Occipital lobe (tissue), 2 donors: ENCODE data around the gene DNAJB2. TPM values are rescaled to one million over a fixed set of nuclear protein-coding genes. Genes with fewer than 3 reads are reported as not detected.
"Not testable (repeated sequence)": the region's sequence is repeated elsewhere in the genome, so short reads cannot be mapped to it uniquely, and the experiment has no call there.

ENCODE experiments used
- DNase-seq: peaks from one replicate; lab custom pipeline; 2025; lab: John Stamatoyannopoulos, UW
- total RNA-seq: library from RNA; depleted of rRNA; stranded (reverse); fragments of >200 nt; gene quantifications from one replicate; pipeline ENCODE4 v1.2.3, GENCODE V29; 2014

DNAJB2 gene
- total RNA-seq, 1 donor from 2014 or later: 73.2 TPM

DNA sequence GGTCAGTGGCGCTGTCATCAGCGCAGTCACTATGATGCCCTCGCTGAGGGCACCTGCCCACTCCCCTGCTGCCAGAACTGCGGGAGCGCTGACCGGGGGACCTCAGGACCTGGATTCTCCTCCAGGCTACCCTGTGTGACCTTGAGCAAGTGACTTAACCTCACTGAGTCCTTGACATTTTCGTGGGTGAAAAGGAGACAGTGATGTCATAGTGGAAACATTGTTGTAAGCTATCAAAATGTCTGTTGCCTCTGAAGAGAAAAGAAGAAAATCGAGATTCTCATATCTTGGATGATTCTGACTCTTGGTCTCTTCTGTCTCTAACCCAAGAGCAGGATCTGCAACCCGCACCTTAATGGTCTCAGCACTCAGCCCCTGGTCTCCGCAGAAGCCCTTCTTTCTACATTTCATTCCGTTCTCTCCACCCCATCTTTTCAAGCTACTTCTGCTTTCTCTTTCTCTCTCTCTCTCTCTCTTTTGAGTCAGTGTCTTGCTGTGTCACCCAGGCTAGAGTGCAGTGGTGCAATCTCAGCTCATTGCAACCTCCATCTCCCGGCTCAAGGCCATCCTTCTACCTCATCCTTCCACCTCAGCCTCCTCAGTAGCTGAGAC, 24.5 kb upstream of the DNAJB2 start:
- DNase-seq: no peak

DNA sequence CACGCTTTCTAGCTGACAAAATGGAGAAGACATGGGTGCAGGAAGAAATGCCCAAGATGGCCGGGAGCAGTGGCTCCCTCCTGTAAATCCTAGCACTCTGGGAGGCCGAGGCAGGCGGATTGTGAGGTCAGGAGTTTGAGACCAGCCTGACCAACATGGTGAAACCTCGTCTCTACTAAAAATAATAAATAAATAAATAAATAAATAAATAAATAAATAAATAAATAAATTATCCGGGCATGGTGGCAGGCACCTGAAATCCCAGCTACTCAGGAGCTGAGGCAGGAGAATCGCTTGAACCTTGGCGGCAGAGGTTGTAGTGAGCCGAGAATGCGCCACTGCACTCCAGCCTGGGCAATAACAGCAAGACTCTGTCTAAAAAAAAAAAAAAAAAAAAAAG, 20.2 kb upstream of the DNAJB2 start:
- DNase-seq: not testable (repeated sequence)

DNA sequence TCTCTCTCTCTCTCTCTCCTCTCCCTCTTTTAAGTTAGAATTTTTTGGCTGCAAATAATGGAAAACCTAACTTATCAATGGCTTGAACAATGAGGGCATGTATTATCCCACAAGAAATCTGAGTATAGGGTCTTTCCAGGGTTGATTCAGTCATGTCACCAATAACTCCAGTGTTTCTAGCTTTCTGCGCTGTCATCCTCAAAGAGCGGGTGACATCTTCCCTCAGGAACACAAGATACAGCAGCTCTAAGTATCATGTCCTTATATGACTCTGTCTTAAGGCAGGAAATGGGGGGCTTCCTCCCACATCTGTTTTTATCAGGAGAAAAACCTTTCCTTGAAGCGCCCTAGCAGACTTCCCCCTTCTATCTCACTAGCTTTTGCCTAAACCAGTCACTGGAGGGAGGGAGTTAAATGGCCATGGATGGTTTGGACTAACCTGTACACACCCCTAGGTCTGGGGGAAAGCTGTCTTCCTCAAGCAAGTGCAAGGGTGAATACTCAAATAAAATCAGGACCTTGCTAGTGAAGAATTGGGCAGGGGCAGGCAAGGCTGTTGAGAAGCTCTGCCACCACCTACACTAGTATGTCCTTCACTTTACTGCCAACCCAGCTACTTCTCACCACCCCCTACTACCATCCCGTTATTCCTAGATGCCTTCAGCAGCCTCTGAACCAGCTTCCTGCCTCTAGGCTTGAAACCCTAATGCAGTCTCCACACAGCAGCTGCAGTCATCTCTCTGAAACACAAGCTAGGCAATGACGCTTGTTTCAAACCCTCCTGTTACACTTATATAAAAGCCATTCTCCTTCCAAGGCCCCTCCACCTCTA, 17.9 kb upstream of the DNAJB2 start:
- no peak for DNase-seq

DNA sequence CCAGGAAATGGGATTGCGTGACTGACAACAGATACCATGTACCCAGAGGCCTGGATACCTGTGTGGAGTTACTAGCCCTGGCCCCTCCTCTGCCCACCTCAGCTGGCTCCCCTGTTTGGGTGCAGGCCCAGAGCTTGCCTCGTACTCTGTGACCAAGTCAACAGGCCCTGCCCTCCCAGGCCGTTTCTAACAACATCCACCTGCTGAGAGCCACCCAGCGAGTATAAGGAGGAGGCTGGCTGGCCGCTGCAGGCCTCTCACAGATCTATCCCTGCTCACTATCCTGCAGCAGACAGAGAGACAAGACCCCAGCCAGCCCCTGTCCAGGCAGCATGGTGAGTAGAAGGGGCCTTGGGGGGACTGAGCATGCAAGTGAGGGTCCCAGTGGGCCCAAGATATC, 12.9 kb upstream of the DNAJB2 start:
- DNase-seq: no peak

DNA sequence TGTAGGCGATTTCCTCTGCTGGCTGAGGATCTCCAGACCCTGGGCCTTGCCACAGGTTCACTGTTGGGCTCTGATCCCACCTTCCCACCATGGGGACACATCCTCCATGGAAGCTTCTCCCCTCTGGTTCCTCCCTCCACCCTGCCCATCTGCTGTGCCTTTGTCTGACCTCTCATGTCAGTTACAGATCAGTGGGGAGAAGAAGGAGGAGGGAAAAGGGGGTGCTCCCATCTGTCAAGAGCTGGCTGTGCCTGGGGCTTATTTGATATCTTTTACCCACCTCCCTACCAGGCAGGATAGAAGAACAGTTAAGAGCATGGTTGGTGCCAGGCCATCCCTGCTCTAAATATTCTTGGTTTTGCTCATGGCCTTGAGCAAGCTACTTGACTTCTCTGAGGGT, 12.3 kb upstream of the DNAJB2 start:
- no peak for DNase-seq

GRCh38 chr2:219268294-219268693, 10.9 kb upstream of the DNAJB2 start:
- DNase-seq: no peak

DNA sequence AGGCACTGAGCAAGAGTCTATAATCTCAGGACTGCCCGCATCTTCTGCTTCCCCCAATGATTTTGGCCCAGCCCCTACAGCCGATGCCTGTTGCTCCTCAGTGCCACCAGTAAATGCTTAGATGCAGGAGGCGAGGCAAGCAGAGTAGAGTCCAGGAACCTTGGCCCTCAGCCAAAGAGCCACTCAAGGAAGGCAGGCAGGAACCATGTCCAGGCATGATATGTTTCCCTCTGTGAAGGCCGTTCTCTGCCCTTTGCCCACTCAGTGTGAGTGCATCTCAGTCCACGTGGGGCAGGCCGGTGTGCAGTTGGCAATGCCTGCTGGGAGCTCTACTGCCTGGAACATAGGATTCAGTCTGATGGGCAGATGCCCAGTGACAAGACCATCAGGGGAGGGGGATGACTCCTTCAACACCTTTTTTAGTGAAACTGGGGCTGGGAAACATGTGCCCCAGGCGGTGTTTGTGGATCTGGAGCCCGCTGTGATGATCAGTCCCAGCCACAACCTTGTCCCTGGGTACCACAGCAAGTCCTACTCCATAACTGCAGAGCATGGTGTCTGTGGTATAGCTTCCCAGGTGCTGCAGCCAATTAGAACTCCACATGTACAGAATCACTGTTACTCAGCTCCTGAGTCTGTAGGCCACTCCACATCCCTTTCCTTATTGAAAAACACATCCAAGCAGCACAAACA, 9.7 kb upstream of the DNAJB2 start:
- no peak for DNase-seq

GRCh38 chr2:219270055-219270372, 9.2 kb upstream of the DNAJB2 start:
- no peak for DNase-seq

GRCh38 chr2:219271021-219271420, 8.1 kb upstream of the DNAJB2 start:
- no peak for DNase-seq

DNA sequence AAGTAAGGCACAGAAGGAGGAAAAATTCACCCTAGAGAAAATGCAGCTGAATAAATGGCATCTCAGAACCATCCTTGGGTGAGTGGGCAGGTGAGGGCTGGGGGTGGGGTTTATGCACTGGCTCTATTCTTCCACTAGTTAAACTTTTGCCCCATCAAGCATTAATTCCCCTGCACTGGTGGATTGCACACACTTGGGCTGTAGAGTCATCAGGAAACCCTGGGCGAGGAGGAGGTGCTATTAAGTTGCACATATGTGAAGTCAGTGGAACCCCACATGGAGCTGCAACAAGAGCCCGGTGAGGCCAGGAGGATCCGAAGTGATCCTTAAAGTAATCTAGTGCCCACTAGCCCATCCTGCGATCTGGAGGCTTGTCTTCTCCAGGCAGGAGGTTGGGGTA, 6.8 kb upstream of the DNAJB2 start:
- no peak for DNase-seq

DNA sequence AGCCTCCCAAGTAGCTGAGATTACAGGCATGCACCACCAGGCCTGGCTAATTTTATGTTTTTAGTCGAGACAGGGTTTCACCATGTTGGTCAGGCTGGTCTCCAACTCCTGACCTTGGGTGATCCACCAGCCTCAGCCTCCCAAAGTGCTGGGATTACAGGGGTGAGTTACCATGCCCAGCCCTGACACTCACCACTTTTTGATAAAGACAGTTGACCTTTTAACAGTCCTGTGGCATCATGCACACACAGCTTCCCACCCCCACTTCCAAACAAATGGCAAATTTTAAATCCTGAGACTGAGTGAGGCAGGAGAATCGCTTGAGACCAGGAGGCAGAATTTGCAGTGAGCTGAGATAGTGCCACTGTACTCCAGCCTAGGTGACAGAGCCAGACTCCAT, 6.2 kb upstream of the DNAJB2 start:
- no peak for DNase-seq

GRCh38 chr2:219273937-219274336, 5.2 kb upstream of the DNAJB2 start:
- DNase-seq: no peak

DNA sequence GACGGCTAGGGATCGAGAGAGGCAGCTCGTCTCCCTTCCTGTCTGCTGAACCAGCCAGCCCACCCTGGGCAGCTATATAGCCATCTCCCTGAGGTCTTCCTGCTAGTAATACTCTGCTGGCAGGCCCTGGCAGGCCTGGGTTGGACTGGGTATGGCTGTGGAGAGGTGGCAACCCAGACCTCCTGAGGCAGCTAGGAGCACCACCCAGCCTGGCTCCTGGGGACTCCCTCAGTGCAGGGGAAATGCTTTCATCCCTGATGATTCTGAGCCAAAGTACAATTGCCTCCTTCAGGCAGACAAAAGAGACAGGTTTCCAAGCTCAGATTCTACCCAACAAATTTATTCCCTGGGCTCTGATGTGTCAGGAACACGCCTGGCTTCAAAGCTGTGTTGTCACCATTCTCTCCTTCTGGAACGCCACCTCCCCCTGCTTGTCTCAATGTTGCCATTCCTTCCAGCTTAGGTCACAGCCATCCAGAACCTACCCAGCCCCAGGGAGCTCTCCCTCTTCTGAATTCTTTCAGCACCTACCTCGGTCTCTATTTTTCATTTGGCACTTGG, 4.7 kb upstream of the DNAJB2 start:
- no peak for DNase-seq

DNA sequence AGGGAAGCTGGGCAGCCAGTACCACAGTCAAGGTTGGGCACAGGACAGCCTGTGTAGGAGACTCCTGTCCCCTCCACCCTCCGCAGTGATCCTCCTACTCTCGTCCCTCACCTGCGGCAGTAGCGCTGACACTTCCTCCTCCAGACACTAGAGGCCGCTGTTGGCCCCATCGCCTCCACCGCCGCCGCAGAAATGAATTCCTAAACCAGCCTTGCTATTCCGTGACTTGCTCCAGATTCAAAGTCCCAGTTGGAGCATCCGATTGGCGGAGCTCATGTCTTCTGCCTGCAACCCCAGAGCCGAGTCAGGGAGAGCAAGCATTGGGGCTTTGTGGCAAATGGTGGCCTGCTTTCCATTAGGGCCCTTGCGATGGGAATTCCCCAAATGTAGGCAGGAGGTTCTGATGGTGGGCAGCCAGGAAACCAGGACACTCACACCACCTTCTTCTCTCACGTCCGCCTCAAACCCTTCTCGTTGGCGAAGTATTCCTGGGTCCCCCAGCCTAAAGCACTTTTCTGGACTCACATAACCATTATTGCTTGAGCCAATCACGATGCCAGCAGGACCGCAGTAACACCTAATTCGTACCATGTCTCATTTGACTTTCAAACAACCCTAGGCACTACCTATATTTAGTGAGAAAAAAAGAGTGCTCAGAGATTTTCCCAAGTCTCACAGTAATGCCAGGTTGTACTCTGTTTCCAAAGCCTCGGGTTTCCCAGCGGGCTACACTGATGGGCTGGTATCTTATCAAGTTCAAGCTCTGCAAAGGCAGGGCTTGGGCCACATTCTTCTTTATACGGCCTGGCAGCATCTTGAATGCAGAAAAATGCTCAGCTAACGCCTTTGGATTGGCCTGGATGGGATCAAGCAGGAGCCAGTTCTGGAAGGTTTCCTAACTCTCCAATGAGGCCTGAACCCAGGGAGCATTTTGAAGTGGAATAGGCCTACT, 1.2 kb upstream of the DNAJB2 start:
- DNase-seq: peak; percentile 83

- no peak for DNase-seq
Observed at GRCh38 chr2:219278655-219279150, 463 bp upstream of the DNAJB2 start.

- no peak for DNase-seq
Observed at GRCh38 chr2:219279916-219280516, 850 bp downstream of the DNAJB2 start.

DNA sequence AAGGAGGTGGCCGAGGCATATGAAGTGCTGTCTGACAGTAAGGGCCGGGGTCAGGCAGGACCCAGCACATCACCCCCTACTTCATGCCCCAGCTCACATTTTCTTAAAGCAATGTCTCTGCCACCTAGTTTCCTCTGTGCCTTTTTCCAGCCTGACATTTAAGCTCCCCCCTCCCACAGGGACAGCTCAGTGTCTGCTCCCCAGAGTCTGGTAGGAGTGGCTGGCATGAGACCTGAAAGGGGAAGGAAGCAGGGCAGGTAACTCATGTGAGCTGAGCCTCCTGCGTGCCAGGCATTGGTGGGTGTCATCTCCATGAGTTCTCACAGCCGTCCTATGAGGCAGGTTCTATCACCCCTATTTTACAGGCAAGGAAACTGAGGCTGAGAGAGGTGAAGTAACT, 1.5 kb downstream of the DNAJB2 start:
- no peak for DNase-seq

DNA sequence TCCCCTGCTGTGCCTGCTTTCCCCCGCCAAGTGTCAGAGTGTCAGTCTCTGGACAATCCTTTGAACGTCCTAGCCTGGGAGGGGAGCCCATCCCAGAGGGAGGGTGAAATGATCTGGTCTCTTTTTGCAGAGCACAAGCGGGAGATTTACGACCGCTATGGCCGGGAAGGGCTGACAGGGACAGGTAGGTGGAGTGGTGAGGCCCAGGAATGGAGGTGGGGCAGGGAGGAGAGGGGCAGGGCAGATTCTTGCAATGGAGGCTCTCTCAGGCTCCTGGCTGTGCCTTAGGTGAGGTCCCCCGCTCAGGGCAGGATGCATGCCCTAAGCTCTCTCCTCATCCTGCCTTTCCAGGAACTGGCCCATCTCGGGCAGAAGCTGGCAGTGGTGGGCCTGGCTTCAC, 2.4 kb downstream of the DNAJB2 start:
- DNase-seq: no peak

- DNase-seq: no peak
Observed at GRCh38 chr2:219282375-219282774, 3.2 kb downstream of the DNAJB2 start.

- DNase-seq: no peak
Observed at GRCh38 chr2:219282943-219283581, 3.9 kb downstream of the DNAJB2 start.
